Myometrial cell (primary cell): Measurements from ENCODE around the gene KCTD14. TPM values are rescaled to one million over a fixed set of nuclear protein-coding genes. Genes with fewer than 3 reads are reported as not detected.

Experiments used
- total RNA-seq: library from RNA; depleted of rRNA; stranded (reverse); fragments of >200 nt; gene quantifications from 2 replicates; pipeline ENCODE4 v1.2.3, GENCODE V29; 2015

Gene KCTD14, protein sequence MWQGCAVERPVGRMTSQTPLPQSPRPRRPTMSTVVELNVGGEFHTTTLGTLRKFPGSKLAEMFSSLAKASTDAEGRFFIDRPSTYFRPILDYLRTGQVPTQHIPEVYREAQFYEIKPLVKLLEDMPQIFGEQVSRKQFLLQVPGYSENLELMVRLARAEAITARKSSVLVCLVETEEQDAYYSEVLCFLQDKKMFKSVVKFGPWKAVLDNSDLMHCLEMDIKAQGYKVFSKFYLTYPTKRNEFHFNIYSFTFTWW
- 2.6 and 4.1 TPM in 2 replicates for total RNA-seq

DNA sequence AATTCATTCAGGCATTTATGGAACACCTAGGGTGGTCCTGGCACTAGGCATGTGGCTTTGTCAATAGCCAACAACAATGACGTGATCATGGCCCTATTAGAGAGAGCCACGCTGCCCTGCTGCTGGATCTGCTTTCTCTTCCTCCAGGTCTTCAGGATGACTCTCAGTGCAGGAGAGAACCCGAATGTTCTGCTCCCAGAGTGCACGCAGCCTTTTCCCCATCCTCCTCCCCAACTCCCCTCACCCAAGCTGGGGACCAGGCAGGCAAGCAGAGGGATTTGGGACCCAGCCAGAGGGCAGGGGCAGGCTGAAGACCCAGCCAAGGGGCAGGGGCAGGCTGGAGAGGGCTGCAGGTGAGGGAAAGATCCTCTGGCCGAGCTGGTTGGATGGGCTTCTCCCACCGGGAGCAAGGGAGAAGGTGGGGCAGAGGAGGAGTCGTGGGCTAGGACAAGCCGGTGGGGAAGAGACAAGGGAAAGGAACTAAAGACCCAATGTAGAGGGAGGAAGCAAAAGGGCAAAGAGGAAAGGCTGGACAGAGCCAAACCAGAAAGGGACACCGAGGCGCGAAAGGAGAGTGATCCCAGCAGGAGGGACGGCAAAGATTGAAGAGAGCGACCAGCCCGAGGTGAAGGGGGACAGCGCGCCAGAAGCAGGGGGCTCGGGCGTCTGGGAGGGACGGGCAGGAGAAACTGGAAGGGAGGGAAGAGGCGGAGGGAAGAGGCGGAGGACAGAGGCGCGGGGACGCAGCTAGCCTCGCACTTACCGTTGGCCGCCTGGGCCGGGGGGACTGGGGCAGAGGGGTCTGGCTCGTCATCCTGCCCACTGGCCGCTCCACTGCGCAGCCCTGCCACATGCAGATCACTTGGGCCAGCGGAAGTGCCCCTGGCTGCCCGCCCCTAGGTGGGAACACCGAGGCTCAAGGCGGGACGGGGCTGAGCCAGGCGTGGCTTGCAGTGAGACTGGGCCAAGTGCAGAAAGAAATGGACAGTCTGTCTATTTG is at the start of gene KCTD14:
Gene KCTD14 (minus strand): TSS at position 880 of the 1,000 bp plus-strand sequence. CDS start 27 bp downstream, at position 853.

DNA sequence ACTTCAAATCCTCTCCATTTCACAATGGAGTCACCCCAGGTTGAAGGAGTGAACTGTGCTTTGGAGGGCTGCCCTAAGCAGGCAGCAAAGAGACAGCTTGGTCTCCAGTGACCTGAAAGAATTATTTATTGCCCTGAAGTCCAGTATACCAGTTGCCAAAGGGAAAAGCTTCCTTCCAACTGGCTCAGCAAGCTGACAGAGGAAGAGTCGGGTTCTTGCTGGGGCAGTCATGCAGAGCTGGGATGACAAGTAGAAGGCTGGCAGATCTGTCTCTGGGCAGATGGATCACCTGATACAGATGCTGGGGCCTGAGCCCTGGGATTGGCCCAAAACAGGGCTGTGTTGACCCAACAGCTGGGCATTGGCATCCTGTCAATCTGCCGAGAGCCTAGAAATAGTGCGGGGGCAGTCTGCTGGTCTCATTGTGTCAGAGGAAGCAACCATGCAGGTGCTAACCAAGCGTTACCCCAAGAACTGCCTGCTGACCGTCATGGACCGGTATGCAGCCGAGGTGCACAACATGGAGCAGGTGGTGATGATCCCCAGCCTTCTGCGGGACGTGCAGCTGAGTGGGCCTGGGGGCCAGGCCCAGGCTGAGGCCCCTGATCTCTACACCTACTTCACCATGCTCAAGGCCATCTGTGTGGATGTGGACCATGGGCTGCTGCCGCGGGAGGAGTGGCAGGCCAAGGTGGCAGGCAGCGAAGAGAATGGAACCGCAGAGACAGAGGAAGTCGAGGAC is 40.5 kb upstream of the KCTD14 start, which contains the start of gene THRSP:
Gene THRSP (plus strand): TSS at position 422 of the 742 bp plus-strand sequence. CDS start 21 bp downstream, at position 443.

DNA sequence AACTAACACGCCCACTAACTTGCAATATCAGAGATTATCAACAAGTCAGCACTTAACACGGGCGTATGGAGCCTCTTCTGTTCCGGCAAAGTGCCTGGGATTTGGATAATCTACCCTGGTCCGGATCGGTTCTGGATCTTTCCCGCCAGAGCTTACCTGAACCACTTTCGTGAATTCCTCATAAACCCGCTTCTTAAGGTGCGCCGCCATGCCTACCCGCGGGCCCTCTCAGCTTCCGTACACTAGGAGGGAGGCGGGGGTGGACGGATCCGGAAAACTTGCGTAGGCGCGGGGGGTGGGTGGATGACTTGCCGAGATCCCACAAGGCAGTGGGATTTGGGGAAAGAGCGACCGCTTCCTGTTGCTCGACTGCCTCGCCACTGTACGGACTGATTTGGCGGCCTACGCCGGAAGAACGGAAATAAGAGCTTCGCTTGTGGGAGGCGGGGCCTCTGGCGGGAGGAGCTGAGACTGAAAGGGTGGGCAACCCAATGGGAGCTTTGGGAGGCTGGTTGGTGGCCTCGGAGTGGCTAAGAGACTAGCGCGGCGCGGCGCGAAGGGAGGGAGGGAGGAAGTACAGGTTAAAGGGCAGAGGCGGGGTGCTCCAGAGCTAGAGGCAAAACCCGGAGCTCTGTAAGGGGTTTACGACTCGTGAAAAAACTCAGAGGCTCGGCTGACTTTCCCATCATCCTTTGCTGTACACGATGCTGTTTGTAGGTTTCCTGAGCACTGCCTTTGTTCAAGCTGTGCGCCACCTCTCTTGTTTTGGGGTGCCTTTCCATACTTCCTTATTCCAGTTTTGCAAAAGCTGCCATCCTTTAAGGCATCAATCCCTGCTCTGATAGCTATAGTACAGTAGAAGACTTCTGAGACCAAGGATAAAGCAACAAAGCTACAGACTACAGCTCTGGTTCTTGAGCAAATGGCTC is 28.4 kb downstream of the KCTD14 start, which contains the start of gene INTS4:
Gene INTS4 (minus strand): TSS at position 235 of the 929 bp plus-strand sequence. CDS start 25 bp downstream, at position 210.

Other genes with a start within 250 kb of the KCTD14 start
- 7.8 and 13.5 TPM in 2 replicates for gene RSF1, start 202.6 kb downstream of the KCTD14 start, total RNA-seq
- 15.3 and 37.4 TPM in 2 replicates for gene AAMDC, start 202.1 kb downstream of the KCTD14 start, total RNA-seq
- gene INTS4, start 28.6 kb downstream of the KCTD14 start, total RNA-seq, result 28.9 and 47.9 TPM in 2 replicates
- gene THRSP, start 40.6 kb upstream of the KCTD14 start, total RNA-seq, result not detected in 2 replicates
- 132 and 234 TPM in 2 replicates for gene NDUFC2, start 56.6 kb upstream of the KCTD14 start, total RNA-seq
- 42.4 and 69.5 TPM in 2 replicates for gene ALG8, start 116.3 kb upstream of the KCTD14 start, total RNA-seq
- 8.7 and 9.5 TPM in 2 replicates for gene KCTD21, start 165.3 kb upstream of the KCTD14 start, total RNA-seq
- gene USP35, start 165.6 kb upstream of the KCTD14 start, total RNA-seq, result 7.8 and 12.7 TPM in 2 replicates